Activated CD8-positive, alpha-beta memory T cell treated with anti-CD3 and anti-CD28 coated beads for 36 hours (primary cell): Measurements from ENCODE around the gene CCNJ. TPM values are rescaled to one million over a fixed set of nuclear protein-coding genes. Genes with fewer than 3 reads are reported as not detected.

ENCODE experiments used
- CTCF ChIA-PET: fragments of 350-600 bp; sonication (Branson Sonifier 250); formaldehyde crosslinking; loops from one replicate; lab custom pipeline; 2021; ENCODE audit warnings: antibody characterized with exemption; lab: Charles Lee
- POLR2A ChIA-PET: fragments of 350-600 bp; sonication (Branson Sonifier 250); formaldehyde crosslinking; loops from one replicate; lab custom pipeline; 2021; ENCODE audit warnings: antibody characterized with exemption; lab: Charles Lee
- total RNA-seq, 2 experiments: library from RNA; stranded (reverse); gene quantifications; one replicate each; pipeline ENCODE4 v1.2.3, GENCODE V29; 2021

Gene CCNJ
- total RNA-seq, 2 experiments from 2014 or later = 9.3 to 9.8 TPM

DNA sequence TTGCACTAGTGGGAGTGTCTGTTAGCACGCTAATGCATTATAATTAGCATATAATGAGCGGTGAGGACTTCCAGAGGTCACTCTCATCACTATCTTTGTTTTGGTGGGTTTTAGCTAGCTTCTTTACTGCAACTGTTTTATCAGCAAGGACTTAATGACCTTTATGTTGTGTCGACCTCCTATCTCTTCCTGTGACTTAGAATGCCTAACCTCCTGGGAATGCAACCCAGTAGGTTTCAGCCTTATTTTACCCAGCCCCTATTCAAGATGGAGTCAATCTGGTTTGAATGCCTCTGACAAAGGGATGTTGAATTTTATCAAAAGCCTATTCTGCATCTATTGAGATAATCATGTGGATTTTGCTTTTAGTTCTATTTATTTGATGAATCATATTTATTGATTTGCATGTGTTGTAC, 64.2 kb downstream of the CCNJ start:
- POLR2A ChIA-PET = no interaction called here
- CTCF ChIA-PET = no interaction called here

Other genes with a start within 250 kb of the CCNJ start
- gene CC2D2B, start 135.6 kb upstream of the CCNJ start, total RNA-seq = not detected
- 10 to 100 TPM; 13.1 to 14.1 TPM for gene ZNF518A, start 86.7 kb downstream of the CCNJ start, total RNA-seq
- not detected for gene BLNK, start 228.0 kb downstream of the CCNJ start, total RNA-seq